ENCODE measurements around the gene RAMP2. TPM values are rescaled to one million over a fixed set of nuclear protein-coding genes. Genes with fewer than 3 reads are reported as not detected.

The RAMP2 gene
- total RNA-seq, 1 experiment from 2014 or later = 10.9 TPM

DNA sequence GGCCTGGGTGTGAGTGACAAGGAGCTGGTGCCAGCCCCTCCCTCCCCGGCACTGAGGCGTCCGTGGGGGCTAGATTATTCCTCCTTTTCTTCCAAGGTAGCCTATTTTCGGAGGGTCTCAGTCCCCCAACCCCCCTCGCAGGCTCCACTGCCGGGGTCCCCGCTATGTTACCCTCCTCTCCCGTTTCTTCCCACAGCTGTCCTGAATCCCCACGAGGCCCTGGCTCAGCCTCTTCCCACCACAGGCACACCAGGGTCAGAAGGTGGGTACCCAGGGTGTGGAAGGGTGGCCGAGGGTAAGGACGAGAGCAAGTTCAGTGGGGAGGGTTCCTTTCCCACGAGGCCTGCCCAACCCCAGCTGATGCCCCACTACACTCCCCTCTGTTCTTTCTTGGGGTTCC lies 611 bp downstream of the RAMP2 start:
- peak overlapping the region; percentile 52 for H3K4me3 Mint-ChIP-seq
- ChIA-PET POLR2A (interaction anchor here (0.6 to 1.9 kb wide), 2 partner anchors 18 to 86 kb away, joined by 3 to 6 read pairs; partner anchors contain the start of gene EZH1), CTCF (interaction anchor here (1.1 to 5.2 kb wide), 13 partner anchors 12 to 237 kb away, joined by 3 to 117 read pairs (median 7); partner anchors contain the start of genes BECN1, CNTD1, COA3 and PSMC3IP)
- no peak for ATAC-seq
- no peaks in the 10 kb centered on the region for H3K9me3 Mint-ChIP-seq
- TF ChIP-seq, protein P1, sequence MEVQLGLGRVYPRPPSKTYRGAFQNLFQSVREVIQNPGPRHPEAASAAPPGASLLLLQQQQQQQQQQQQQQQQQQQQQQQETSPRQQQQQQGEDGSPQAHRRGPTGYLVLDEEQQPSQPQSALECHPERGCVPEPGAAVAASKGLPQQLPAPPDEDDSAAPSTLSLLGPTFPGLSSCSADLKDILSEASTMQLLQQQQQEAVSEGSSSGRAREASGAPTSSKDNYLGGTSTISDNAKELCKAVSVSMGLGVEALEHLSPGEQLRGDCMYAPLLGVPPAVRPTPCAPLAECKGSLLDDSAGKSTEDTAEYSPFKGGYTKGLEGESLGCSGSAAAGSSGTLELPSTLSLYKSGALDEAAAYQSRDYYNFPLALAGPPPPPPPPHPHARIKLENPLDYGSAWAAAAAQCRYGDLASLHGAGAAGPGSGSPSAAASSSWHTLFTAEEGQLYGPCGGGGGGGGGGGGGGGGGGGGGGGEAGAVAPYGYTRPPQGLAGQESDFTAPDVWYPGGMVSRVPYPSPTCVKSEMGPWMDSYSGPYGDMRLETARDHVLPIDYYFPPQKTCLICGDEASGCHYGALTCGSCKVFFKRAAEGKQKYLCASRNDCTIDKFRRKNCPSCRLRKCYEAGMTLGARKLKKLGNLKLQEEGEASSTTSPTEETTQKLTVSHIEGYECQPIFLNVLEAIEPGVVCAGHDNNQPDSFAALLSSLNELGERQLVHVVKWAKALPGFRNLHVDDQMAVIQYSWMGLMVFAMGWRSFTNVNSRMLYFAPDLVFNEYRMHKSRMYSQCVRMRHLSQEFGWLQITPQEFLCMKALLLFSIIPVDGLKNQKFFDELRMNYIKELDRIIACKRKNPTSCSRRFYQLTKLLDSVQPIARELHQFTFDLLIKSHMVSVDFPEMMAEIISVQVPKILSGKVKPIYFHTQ (CRISPR knock-in tag; IDR thresholded peaks at IDR 0.05) = no peak
- TF ChIP-seq E2F1 (CRISPR knock-in tag; IDR thresholded peaks at IDR 0.05) (no peak), ATF6 (CRISPR knock-in tag; IDR thresholded peaks at IDR 0.05) (no peak), ZNF232 (CRISPR knock-in tag; IDR thresholded peaks at IDR 0.05) (no peak), NR2C2 (CRISPR knock-in tag; IDR thresholded peaks at IDR 0.05) (no peak), TEAD1 (CRISPR knock-in tag; IDR thresholded peaks at IDR 0.05) (no peak), PRRX2 (CRISPR knock-in tag; IDR thresholded peaks at IDR 0.05) (no peak), ZNF671 (CRISPR knock-in tag; IDR thresholded peaks at IDR 0.05) (no peak)
- TF ChIP-seq, protein P2, sequence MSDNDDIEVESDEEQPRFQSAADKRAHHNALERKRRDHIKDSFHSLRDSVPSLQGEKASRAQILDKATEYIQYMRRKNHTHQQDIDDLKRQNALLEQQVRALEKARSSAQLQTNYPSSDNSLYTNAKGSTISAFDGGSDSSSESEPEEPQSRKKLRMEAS (CRISPR knock-in tag; IDR thresholded peaks at IDR 0.05) = no peak; the same call in 1 of the 2 replicates
- no peak for DNase-seq (ENCODE audit: low spot score)
- peaks cover 25% of the 10 kb centered on the region for H3K4me1 Mint-ChIP-seq
- no peaks in the 10 kb centered on the region for H3K36me3 Mint-ChIP-seq
- H3K27ac Mint-ChIP-seq = no peak overlapping the region
- H3K27me3 Mint-ChIP-seq (ENCODE audit: low read depth) = peaks cover 55% of the 10 kb centered on the region

DNA sequence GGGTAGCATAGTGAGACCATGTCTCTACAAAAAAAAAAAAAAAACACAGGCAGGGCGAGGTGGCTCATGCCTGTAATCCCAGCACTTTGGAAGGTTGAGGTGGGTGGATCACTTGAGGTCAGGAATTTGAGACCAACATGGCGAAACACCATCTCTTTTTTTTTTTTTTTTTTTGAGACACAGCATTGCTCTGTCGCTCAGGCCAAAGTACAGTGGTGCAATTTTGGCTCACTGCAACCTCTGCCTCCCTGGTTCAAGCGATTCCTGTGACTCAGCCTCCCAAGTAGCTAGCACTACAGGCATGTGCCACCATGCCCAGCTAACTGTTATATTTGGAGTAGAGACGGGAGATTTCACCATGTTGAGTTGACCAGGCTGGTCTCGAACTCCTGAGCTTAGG lies 5.1 kb downstream of the RAMP2 start:
- Mint-ChIP-seq H3K9me3 (no peaks in the 10 kb centered on the region), H3K27me3 (ENCODE audit: low read depth) (peaks cover 36% of the 10 kb centered on the region), H3K4me3 (no peak overlapping the region), H3K27ac (no peak overlapping the region), H3K36me3 (no peaks in the 10 kb centered on the region), H3K4me1 (peaks cover 20% of the 10 kb centered on the region)
- CTCF ChIA-PET = interaction anchor here (0.7 to 1.1 kb wide), 3 partner anchors 83 to 211 kb away, joined by 3 to 4 read pairs (median 3); no protein-coding TSS in a partner anchor
- POLR2A ChIA-PET = no interaction called here
- DNase-seq (ENCODE audit: low spot score) (no peak), ATAC-seq (no peak)
- TF ChIP-seq NFE2L1 (CRISPR knock-in tag; IDR thresholded peaks at IDR 0.05) (no peak), MLX (CRISPR knock-in tag; IDR thresholded peaks at IDR 0.05) (no peak), ZNF416 (CRISPR knock-in tag; IDR thresholded peaks at IDR 0.05) (no peak), RELA (CRISPR knock-in tag; IDR thresholded peaks at IDR 0.05; ENCODE audit: borderline replicate concordance) (no peak), CREB1 (CRISPR knock-in tag; IDR thresholded peaks at IDR 0.05) (no peak), CDX4 (CRISPR knock-in tag; IDR thresholded peaks at IDR 0.05; ENCODE audit: borderline replicate concordance) (no peak), ZBTB21 (CRISPR knock-in tag; IDR thresholded peaks at IDR 0.05; ENCODE audit: borderline replicate concordance) (no peak), FOXP1 (CRISPR knock-in tag; IDR thresholded peaks at IDR 0.05; ENCODE audit: borderline replicate concordance) (no peak), ZNF423 (CRISPR knock-in tag; IDR thresholded peaks at IDR 0.05) (no peak), ZNF532 (CRISPR knock-in tag; IDR thresholded peaks at IDR 0.05; ENCODE audit: borderline replicate concordance) (no peak)
- TF ChIP-seq, protein P3, sequence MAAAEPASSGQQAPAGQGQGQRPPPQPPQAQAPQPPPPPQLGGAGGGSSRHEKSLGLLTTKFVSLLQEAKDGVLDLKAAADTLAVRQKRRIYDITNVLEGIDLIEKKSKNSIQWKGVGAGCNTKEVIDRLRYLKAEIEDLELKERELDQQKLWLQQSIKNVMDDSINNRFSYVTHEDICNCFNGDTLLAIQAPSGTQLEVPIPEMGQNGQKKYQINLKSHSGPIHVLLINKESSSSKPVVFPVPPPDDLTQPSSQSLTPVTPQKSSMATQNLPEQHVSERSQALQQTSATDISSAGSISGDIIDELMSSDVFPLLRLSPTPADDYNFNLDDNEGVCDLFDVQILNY (CRISPR knock-in tag; IDR thresholded peaks at IDR 0.05) = no peak
- TF ChIP-seq, protein P2 (CRISPR knock-in tag; IDR thresholded peaks at IDR 0.05) = no peak
